Fibroblast of villous mesenchyme (primary cell): ENCODE results near the gene CSF3. TPM values are rescaled to one million over a fixed set of nuclear protein-coding genes. Genes with fewer than 3 reads are reported as not detected.
"Not testable (repeated sequence)": the region's sequence is repeated elsewhere in the genome, so short reads cannot be mapped to it uniquely, and the experiment has no call there.

Experiments
- DNase-seq: peaks from one replicate; pipeline ENCODE4 v3.0.0-alpha.2; 2010; ENCODE audit warnings: low read depth
- H3K4me3 ChIP-seq: 2 replicates; pipeline ENCODE4 v1.5.1; 2011; ENCODE audit warnings: low read depth, mild to moderate bottlenecking, low read length
- total RNA-seq: library from RNA; depleted of rRNA; stranded (reverse); fragments of >200 nt; gene quantifications from 2 replicates; pipeline ENCODE4 v1.2.3, GENCODE V29; 2012
- TF ChIP-seq, protein P1 (sequence below): IDR thresholded peaks from 2 replicates; pipeline ENCODE4 v1.5.1; 2012; ENCODE audit warnings: low read depth, mild to moderate bottlenecking, low read length; ENCODE audit not compliant: insufficient read depth

The CSF3 gene
- total RNA-seq, 1 donor = 4.3 TPM

DNA sequence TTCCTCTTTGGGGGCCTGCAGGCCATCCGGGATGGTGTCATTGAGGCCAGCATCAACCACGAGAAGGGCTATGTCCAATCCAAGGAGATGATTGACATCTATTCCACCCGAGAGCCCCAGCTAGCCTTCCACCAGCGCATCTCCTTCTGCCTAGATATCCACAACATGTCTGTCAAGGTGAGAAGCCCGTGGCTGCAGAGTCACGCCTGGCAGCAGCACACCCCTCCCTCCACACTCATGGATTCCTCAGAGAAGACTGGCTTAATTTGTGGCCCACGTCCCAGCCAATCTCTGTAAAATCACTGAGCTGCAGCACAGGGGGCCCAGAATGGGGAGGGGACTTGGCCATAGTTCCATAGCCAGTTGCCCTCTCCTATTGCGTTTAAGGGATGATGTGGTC is 19.1 kb upstream of the CSF3 start:
- no peak for DNase-seq
- TF ChIP-seq, protein P1, sequence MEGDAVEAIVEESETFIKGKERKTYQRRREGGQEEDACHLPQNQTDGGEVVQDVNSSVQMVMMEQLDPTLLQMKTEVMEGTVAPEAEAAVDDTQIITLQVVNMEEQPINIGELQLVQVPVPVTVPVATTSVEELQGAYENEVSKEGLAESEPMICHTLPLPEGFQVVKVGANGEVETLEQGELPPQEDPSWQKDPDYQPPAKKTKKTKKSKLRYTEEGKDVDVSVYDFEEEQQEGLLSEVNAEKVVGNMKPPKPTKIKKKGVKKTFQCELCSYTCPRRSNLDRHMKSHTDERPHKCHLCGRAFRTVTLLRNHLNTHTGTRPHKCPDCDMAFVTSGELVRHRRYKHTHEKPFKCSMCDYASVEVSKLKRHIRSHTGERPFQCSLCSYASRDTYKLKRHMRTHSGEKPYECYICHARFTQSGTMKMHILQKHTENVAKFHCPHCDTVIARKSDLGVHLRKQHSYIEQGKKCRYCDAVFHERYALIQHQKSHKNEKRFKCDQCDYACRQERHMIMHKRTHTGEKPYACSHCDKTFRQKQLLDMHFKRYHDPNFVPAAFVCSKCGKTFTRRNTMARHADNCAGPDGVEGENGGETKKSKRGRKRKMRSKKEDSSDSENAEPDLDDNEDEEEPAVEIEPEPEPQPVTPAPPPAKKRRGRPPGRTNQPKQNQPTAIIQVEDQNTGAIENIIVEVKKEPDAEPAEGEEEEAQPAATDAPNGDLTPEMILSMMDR = no peak

DNA sequence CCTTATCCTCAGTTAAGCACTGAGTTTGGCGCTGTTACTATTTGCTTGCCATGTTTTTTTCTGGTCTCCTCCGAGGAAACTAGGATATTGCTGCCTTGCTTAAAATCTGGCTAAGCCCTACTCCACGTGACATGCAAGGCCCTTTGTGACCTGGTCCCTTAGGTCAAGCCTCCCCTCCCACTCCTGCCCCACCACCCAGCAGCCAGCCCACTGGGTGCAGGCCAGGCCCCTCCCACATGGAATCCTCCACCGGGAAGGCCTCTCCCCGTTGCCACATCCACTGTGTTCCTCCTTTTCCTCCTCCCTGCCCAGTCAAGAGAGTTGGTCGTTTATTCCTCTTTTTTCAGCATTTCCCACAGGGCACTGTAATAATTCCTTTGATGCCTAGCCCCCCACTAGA is 18.4 kb upstream of the CSF3 start:
- TF ChIP-seq, protein P1 = no peak
- no peak overlapping the region for H3K4me3 ChIP-seq
- DNase-seq = no peak

More for the DNA sequence above, 19.1 kb upstream of the CSF3 start:
- H3K4me3 ChIP-seq = no peak overlapping the region

DNA sequence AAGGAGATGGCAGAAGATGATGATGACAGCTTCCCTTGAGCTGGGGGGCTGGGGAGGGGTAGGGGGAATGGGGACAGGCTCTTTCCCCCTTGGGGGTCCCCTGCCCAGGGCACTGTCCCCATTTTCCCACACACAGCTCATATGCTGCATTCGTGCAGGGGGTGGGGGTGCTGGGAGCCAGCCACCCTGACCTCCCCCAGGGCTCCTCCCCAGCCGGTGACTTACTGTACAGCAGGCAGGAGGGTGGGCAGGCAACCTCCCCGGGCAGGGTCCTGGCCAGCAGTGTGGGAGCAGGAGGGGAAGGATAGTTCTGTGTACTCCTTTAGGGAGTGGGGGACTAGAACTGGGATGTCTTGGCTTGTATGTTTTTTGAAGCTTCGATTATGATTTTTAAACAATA is 17.7 kb upstream of the CSF3 start:
- TF ChIP-seq, protein P1 = no peak

DNA sequence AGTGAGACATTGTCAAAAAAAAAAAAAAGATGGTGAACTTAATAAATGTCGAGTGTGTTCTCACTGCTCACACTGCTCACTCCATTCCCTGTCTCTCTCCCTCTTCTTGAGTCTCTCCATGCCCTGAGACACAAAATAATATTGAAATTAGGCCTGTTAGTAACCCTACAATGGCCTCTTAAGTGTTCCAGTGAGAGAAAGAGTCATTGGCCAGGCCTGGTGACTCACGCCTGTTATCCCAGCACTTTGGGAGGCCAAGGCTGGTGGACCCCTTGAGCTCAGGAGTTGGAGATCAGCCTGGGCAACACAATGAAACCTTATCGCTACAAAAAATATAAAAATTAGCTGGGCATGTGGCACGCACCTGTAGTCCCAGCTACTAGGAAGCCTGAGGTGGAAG is 16.2 kb upstream of the CSF3 start:
- DNase-seq = no peak
- H3K4me3 ChIP-seq = no peak overlapping the region
- TF ChIP-seq, protein P1 = no peak

More for the DNA sequence above, 17.7 kb upstream of the CSF3 start:
- H3K4me3 ChIP-seq = no peak overlapping the region
- no peak for DNase-seq

DNA sequence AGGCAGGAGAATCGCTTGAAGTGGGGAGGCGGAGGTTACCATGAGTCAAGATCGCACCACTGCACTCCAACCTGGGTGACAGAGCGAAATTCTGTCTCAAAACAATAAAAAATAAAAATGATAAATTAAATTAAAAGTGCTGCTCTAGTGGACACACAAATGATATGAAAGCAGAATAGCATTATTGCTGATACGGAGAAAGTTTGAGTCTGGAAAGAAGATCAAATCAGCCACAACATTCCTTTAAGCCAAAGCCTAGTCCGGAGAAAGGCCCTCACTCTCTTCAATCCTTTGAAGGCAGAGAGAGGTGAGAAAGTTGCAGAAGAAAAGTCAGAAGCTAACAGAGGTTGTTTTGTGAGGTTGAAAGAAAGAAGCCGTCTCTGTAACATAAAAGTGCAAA is 15.1 kb upstream of the CSF3 start:
- no peak for DNase-seq
- TF ChIP-seq, protein P1 = no peak
- no peak overlapping the region for H3K4me3 ChIP-seq

DNA sequence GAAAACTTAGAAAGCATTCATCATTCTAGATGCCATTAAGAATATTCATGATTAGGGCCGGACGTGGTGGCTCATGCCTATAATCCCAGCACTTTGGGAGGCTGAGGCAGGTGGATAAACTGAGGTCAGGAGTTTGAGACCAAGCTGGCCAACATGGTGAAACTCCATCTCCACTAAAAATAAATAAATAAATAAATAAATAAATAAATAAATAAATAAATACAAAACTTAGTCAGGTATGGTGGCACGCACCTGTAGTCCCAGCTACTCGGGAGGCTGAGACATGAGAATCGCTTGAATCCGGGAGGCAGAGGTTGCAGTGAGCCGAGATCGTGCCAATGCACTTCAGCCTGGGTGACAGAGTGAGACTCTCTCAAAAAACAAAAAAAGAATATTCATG is 13.9 kb upstream of the CSF3 start:
- not testable (repeated sequence) for DNase-seq, H3K4me3 ChIP-seq

DNA sequence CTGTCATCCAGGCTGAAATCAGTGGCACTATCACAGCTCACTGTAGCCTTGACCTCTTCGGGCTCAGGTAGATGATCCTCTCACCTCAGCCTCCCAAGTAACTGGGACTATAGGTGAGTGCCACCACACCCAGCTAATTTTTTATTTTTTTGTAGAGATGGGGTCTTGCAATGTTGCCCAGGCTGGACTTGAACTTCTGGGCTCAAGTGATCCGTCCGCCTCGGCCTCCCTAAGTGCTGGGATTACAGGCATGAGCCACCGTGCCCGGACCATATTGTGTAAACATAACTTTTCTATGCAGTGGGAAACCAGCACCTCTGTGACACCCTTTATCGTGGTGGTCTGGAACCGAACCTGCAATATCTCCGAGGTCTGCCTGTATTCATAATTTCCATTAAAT is 11.2 kb upstream of the CSF3 start:
- no peak overlapping the region for H3K4me3 ChIP-seq
- TF ChIP-seq, protein P1 = no peak
- DNase-seq = no peak
